ENCODE data around the gene SCYL1.

SCYL1 gene

GRCh38 chr11:65569164-65569972 is 44.5 kb downstream of the SCYL1 start:
- no peak for DNase-seq (ENCODE audit: low read depth in 2 of 2)

GRCh38 chr11:65569973-65570918 is 45.4 kb downstream of the SCYL1 start, which contains the start of gene ZNRD2:
TSS of gene ZNRD2 (plus strand) at chr11:65570477. CDS start at chr11:65570492, 15 bp downstream.
- peak; percentile 95 to 96 for DNase-seq (ENCODE audit: low read depth in 2 of 2)

- no peak for DNase-seq (ENCODE audit: low read depth in 2 of 2)
Observed at GRCh38 chr11:65571420-65571819, 46.5 kb downstream of the SCYL1 start.

- DNase-seq (ENCODE audit: low read depth in 2 of 2): no peak
Observed at GRCh38 chr11:65571940-65572339, 47.1 kb downstream of the SCYL1 start.

GRCh38 chr11:65572356-65573051 is 47.6 kb downstream of the SCYL1 start, which contains the start of gene FAM89B:
TSS of gene FAM89B (plus strand) at chr11:65572538. CDS start at chr11:65572670, 132 bp downstream.
- peak; percentile 62 to 64 for DNase-seq (ENCODE audit: low read depth in 2 of 2)

- no peak for DNase-seq (ENCODE audit: low read depth in 2 of 2)
Observed at GRCh38 chr11:65573391-65574079, 48.7 kb downstream of the SCYL1 start.

GRCh38 chr11:65574109-65574810 is 49.4 kb downstream of the SCYL1 start:
- peak; percentile 75 to 76 for DNase-seq (ENCODE audit: low read depth in 2 of 2)

- no peak for DNase-seq (ENCODE audit: low read depth in 2 of 2)
Observed at GRCh38 chr11:65574811-65575567, 50.1 kb downstream of the SCYL1 start.

- no peak for DNase-seq (ENCODE audit: low read depth in 2 of 2)
Observed at GRCh38 chr11:65575568-65576231, 50.8 kb downstream of the SCYL1 start, which contains the start of gene EHBP1L1. TSS of gene EHBP1L1 (plus strand) at chr11:65576053. CDS start at chr11:65576303, 250 bp downstream.

- DNase-seq (ENCODE audit: low read depth in 2 of 2): no peak
Observed at GRCh38 chr11:65576232-65576866, 51.5 kb downstream of the SCYL1 start.

- no peak for DNase-seq (ENCODE audit: low read depth in 2 of 2)
Observed at GRCh38 chr11:65576867-65577755, 52.2 kb downstream of the SCYL1 start.

- no peak for DNase-seq (ENCODE audit: low read depth in 2 of 2)
Observed at GRCh38 chr11:65577756-65578109, 52.9 kb downstream of the SCYL1 start.

GRCh38 chr11:65578134-65578533 is 53.3 kb downstream of the SCYL1 start:
- no peak for DNase-seq (ENCODE audit: low read depth in 2 of 2)

- no peak for DNase-seq (ENCODE audit: low read depth in 2 of 2)
Observed at GRCh38 chr11:65578667-65579066, 53.8 kb downstream of the SCYL1 start.

- DNase-seq (ENCODE audit: low read depth in 2 of 2): no peak
Observed at GRCh38 chr11:65579291-65579690, 54.4 kb downstream of the SCYL1 start.

- DNase-seq (ENCODE audit: low read depth in 2 of 2): no peak
Observed at GRCh38 chr11:65580031-65580692, 55.3 kb downstream of the SCYL1 start.

GRCh38 chr11:65580756-65581155 is 55.9 kb downstream of the SCYL1 start:
- no peak for DNase-seq (ENCODE audit: low read depth in 2 of 2)
